ENCODE data around the gene TRIM24. TPM values are rescaled to one million over a fixed set of nuclear protein-coding genes. Genes with fewer than 3 reads are reported as not detected.

Gene TRIM24
- total RNA-seq, 1 experiment from 2014 or later: 28.4 TPM

DNA sequence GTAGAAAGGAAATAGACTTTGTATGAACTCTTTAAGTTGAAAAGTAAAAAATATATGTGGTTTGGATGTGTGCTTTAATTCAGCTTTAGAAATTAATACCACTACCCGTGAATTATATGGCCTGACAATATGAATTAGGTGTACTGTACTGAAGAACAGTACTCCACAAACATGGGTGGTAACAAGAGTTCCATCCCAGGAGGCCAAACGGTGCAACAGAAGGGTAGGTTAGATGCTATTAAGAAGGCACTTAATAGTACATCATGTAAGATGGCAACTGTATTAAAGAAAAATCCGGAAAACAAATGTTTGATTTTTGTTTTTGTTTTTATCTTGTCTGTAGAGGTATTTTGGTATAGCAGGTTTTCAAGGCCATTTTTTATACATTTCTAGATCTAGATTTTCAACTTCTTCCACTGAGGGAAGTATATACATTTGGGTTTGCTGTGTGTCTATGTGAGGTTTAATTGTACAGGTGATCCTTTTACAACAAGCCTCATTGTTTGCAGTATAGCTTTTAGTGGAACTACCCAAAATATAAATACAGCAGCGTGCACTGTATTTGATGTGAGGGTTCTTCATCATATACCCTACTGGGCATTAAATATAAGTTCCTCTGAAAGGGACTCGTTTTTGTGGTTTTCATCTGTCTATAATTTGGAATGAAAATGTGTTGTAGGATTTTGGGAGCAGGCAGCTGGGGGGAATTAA is 125.4 kb downstream of the TRIM24 start:
- POLR2A ChIA-PET: no interaction called here
- no peaks in the 10 kb centered on the region for H3K4me1 ChIP-seq (ENCODE audit: control insufficient read depth, insufficient read depth, low read length)
- no peak overlapping the region for H3K4me3 ChIP-seq (ENCODE audit: low read depth in 2 of 2, low read length in 2 of 2)
- CTCF ChIA-PET: no interaction called here
- H3K27me3 ChIP-seq (ENCODE audit: control insufficient read depth, insufficient read depth, low read length): no peaks in the 10 kb centered on the region
- ATAC-seq (no peak), DNase-seq (ENCODE audit: low read depth, low spot score) (no peak)
- TF ChIP-seq SIN3A (IDR thresholded peaks at IDR 0.05; ENCODE audit: borderline replicate concordance, insufficient read depth, low read depth, low read length) (no peak), TCF7L2 (IDR thresholded peaks at IDR 0.05; ENCODE audit: low read depth, low read length) (no peak), POLR2AphosphoS5 (IDR thresholded peaks at IDR 0.05; ENCODE audit: low read depth, low read length) (no peak)
- TF ChIP-seq, protein P1, sequence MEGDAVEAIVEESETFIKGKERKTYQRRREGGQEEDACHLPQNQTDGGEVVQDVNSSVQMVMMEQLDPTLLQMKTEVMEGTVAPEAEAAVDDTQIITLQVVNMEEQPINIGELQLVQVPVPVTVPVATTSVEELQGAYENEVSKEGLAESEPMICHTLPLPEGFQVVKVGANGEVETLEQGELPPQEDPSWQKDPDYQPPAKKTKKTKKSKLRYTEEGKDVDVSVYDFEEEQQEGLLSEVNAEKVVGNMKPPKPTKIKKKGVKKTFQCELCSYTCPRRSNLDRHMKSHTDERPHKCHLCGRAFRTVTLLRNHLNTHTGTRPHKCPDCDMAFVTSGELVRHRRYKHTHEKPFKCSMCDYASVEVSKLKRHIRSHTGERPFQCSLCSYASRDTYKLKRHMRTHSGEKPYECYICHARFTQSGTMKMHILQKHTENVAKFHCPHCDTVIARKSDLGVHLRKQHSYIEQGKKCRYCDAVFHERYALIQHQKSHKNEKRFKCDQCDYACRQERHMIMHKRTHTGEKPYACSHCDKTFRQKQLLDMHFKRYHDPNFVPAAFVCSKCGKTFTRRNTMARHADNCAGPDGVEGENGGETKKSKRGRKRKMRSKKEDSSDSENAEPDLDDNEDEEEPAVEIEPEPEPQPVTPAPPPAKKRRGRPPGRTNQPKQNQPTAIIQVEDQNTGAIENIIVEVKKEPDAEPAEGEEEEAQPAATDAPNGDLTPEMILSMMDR (IDR thresholded peaks at IDR 0.05): no peak
- TF ChIP-seq, protein P2, sequence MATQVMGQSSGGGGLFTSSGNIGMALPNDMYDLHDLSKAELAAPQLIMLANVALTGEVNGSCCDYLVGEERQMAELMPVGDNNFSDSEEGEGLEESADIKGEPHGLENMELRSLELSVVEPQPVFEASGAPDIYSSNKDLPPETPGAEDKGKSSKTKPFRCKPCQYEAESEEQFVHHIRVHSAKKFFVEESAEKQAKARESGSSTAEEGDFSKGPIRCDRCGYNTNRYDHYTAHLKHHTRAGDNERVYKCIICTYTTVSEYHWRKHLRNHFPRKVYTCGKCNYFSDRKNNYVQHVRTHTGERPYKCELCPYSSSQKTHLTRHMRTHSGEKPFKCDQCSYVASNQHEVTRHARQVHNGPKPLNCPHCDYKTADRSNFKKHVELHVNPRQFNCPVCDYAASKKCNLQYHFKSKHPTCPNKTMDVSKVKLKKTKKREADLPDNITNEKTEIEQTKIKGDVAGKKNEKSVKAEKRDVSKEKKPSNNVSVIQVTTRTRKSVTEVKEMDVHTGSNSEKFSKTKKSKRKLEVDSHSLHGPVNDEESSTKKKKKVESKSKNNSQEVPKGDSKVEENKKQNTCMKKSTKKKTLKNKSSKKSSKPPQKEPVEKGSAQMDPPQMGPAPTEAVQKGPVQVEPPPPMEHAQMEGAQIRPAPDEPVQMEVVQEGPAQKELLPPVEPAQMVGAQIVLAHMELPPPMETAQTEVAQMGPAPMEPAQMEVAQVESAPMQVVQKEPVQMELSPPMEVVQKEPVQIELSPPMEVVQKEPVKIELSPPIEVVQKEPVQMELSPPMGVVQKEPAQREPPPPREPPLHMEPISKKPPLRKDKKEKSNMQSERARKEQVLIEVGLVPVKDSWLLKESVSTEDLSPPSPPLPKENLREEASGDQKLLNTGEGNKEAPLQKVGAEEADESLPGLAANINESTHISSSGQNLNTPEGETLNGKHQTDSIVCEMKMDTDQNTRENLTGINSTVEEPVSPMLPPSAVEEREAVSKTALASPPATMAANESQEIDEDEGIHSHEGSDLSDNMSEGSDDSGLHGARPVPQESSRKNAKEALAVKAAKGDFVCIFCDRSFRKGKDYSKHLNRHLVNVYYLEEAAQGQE (IDR thresholded peaks at IDR 0.05; ENCODE audit: insufficient read depth in 1 of 2, low read depth in 2 of 2, low read length in 1 of 2): no peak
- H3K36me3 ChIP-seq (ENCODE audit: control insufficient read depth, insufficient read depth, low read length): peaks cover 12% of the 10 kb centered on the region
- no TSS peak for BruUV-seq (replicated peaks)
- no peak overlapping the region for H3K27ac ChIP-seq (ENCODE audit: low read length)
- intact Hi-C loops (cut with micrococcal nuclease; ENCODE audit: unreplicated experiment): no loop called here
- in situ Hi-C loops (cut with HindIII; ENCODE audit: low pct_unique_long_range_greater_than_20kb, low sequenced_read_pairs): no loop called here
- no peaks in the 10 kb centered on the region for H3K9me3 ChIP-seq (ENCODE audit: control insufficient read depth, insufficient read depth, low read depth, low read length)

DNA sequence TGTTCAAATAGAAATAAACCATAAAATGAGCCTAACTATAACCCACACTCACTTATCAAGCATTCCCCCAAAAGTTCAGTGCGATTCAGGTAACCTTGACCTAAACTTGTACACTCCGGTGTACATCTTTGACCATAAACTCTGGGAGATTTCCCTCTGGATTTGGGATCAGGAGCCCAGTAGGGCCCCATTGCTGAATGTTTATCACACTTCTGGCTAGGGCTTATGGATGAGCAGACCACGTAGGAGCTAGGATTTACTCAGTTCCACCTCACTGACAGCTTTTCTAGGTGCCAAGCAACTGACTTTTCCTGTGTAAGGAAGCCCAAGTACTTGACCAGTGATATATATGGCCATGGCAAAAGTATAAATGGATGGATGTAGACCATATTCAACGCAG is 127.4 kb downstream of the TRIM24 start:
- no peaks in the 10 kb centered on the region for H3K9me3 ChIP-seq (ENCODE audit: control insufficient read depth, insufficient read depth, low read depth, low read length)
- intact Hi-C loops (cut with micrococcal nuclease; ENCODE audit: unreplicated experiment): no loop called here
- H3K4me3 ChIP-seq (ENCODE audit: low read depth in 2 of 2, low read length in 2 of 2): no peak overlapping the region
- H3K4me1 ChIP-seq (ENCODE audit: control insufficient read depth, insufficient read depth, low read length): no peaks in the 10 kb centered on the region
- no peak for DNase-seq (ENCODE audit: low read depth, low spot score)
- no TSS peak for BruUV-seq (replicated peaks)
- no peak for TF ChIP-seq SIN3A (IDR thresholded peaks at IDR 0.05; ENCODE audit: borderline replicate concordance, insufficient read depth, low read depth, low read length)
- TF ChIP-seq POLR2AphosphoS5 (IDR thresholded peaks at IDR 0.05; ENCODE audit: low read depth, low read length): no peak
- TF ChIP-seq, protein P1 (IDR thresholded peaks at IDR 0.05): no peak
- no peak for TF ChIP-seq TCF7L2 (IDR thresholded peaks at IDR 0.05; ENCODE audit: low read depth, low read length)
- TF ChIP-seq, protein P2 (IDR thresholded peaks at IDR 0.05; ENCODE audit: insufficient read depth in 1 of 2, low read depth in 2 of 2, low read length in 1 of 2): no peak
- ChIA-PET CTCF (no interaction called here), POLR2A (no interaction called here)
- H3K27ac ChIP-seq (ENCODE audit: low read length): no peak overlapping the region
- no peak for ATAC-seq
- in situ Hi-C loops (cut with HindIII; ENCODE audit: low pct_unique_long_range_greater_than_20kb, low sequenced_read_pairs): no loop called here
- H3K27me3 ChIP-seq (ENCODE audit: control insufficient read depth, insufficient read depth, low read length): no peaks in the 10 kb centered on the region
- H3K36me3 ChIP-seq (ENCODE audit: control insufficient read depth, insufficient read depth, low read length): peaks cover 4% of the 10 kb centered on the region; the same call in 1 of the 2 replicates

Measured in Panc1 (cell line).